Measurements from ENCODE around the gene CEBPE.

CEBPE gene

GRCh38 chr14:23162800-23163199 lies 43.7 kb upstream of the CEBPE start:
- no peak for DNase-seq (ENCODE audit: low read depth)
- TF ChIP-seq, protein P1, sequence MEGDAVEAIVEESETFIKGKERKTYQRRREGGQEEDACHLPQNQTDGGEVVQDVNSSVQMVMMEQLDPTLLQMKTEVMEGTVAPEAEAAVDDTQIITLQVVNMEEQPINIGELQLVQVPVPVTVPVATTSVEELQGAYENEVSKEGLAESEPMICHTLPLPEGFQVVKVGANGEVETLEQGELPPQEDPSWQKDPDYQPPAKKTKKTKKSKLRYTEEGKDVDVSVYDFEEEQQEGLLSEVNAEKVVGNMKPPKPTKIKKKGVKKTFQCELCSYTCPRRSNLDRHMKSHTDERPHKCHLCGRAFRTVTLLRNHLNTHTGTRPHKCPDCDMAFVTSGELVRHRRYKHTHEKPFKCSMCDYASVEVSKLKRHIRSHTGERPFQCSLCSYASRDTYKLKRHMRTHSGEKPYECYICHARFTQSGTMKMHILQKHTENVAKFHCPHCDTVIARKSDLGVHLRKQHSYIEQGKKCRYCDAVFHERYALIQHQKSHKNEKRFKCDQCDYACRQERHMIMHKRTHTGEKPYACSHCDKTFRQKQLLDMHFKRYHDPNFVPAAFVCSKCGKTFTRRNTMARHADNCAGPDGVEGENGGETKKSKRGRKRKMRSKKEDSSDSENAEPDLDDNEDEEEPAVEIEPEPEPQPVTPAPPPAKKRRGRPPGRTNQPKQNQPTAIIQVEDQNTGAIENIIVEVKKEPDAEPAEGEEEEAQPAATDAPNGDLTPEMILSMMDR (conservative IDR thresholded peaks at IDR 0.05; ENCODE audit: low read depth, low read length): no peak
- H3K4me3 ChIP-seq (ENCODE audit: low read depth, low read length): no peak overlapping the region

DNA sequence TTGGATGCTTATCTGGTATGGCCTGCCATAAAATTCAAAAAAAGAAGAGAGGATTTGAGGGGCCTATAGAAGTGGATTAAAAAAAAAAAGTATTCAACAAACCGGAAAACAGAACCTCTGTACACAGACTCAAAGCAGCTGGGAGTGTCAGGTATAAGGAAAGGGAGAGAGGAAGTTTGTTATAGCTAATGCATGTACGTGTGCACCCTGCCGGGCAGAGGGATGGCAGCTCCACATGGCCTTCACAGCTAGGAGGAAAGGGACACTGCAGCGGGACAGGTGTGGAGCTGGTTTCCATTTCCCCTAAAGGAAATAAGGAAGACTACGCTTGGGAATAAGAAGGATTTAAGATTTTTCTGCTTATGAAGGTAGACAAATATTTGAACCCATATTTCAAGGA lies 43.0 kb upstream of the CEBPE start:
- DNase-seq (ENCODE audit: low read depth): no peak
- H3K4me3 ChIP-seq (ENCODE audit: low read depth, low read length): no peak overlapping the region
- TF ChIP-seq, protein P1 (conservative IDR thresholded peaks at IDR 0.05; ENCODE audit: low read depth, low read length): no peak

- H3K4me3 ChIP-seq (ENCODE audit: low read depth, low read length): peak overlapping the region; percentile 12
- TF ChIP-seq, protein P1 (conservative IDR thresholded peaks at IDR 0.05; ENCODE audit: low read depth, low read length): no peak
- DNase-seq (ENCODE audit: low read depth): peak; percentile 94
Measured at GRCh38 chr14:23160924-23161522, 42.0 kb upstream of the CEBPE start.

DNA sequence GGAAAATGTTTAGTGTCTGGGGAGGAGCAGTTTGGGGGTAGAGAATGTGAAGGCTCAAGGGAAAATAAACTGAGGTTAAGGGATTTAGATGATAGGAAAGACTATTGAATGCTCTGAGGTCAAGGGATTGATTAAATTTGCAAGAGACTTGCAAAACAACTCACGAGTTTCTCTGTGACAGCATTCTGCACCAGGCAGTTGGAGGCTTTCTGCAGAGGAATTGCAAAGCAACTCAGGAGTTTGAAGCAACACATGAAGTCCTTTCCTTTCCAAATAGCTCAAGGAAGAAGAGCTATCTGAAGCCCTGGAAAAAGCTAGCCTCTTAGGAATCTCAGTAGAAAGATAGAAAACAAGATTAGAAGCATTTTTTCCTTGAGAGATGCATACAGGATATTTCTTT lies 40.5 kb upstream of the CEBPE start:
- no peak for DNase-seq (ENCODE audit: low read depth)
- TF ChIP-seq, protein P1 (conservative IDR thresholded peaks at IDR 0.05; ENCODE audit: low read depth, low read length): no peak
- H3K4me3 ChIP-seq (ENCODE audit: low read depth, low read length): no peak overlapping the region

DNA sequence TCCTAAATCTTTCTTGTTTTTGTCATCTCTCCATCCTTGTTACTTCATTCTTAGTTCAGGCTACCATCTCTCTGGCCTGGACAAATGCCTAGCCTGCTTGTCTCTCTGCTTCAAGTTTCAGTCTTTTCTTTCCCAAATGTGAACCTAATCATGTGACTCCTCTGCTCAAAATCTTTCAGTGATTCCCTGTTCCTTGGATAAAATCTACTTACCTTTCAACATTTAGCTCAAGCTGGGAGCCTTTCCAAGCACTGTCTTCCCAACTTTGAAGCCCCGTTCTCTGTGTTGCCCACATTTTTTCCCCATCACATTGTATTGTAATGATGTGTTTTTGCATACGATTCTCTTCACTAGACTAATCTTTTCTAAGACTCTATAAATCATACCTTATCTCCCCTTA lies 39.7 kb upstream of the CEBPE start:
- TF ChIP-seq, protein P1 (conservative IDR thresholded peaks at IDR 0.05; ENCODE audit: low read depth, low read length): no peak
- H3K4me3 ChIP-seq (ENCODE audit: low read depth, low read length): no peak overlapping the region
- DNase-seq (ENCODE audit: low read depth): no peak

DNA sequence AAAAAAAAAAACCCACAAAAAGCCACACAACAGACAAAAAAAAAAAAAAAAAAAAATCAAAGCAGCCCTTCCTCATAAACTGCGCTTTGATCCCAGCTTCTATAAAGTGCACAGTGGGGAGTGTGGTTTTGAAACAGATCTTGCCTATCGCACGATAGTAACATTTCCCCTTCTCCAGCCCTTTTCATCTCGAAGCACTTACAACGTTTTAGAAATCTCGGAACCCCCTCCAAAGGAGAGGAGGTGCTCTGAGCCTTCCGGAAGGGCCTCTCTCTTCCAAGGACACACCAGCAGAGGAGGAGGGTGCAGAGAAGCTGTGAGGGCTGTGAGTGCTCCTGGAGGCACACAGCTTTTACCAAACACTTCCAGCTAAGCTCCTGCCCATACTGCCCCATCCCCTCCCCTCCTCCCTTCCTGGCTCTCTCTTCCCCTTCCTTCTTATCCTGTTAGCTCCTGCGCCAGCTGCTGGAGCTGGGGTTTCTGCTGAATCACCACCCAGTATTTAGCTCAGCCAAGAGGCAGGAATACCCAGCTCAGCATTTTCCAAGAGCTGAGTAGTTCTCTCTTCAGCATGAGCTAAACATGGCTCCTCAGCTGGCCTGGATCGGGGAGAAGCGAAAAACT lies 36.0 kb upstream of the CEBPE start:
- peak; percentile 84 for DNase-seq (ENCODE audit: low read depth)
- H3K4me3 ChIP-seq (ENCODE audit: low read depth, low read length): no peak overlapping the region
- TF ChIP-seq, protein P1 (conservative IDR thresholded peaks at IDR 0.05; ENCODE audit: low read depth, low read length): no peak

Measured in choroid plexus epithelial cell (primary cell).